ENCODE data around the gene MPRIP. TPM values are rescaled to one million over a fixed set of nuclear protein-coding genes. Genes with fewer than 3 reads are reported as not detected.

The MPRIP gene
- total RNA-seq, 2 experiments from 2014 or later, result 145 to 157 TPM

DNA sequence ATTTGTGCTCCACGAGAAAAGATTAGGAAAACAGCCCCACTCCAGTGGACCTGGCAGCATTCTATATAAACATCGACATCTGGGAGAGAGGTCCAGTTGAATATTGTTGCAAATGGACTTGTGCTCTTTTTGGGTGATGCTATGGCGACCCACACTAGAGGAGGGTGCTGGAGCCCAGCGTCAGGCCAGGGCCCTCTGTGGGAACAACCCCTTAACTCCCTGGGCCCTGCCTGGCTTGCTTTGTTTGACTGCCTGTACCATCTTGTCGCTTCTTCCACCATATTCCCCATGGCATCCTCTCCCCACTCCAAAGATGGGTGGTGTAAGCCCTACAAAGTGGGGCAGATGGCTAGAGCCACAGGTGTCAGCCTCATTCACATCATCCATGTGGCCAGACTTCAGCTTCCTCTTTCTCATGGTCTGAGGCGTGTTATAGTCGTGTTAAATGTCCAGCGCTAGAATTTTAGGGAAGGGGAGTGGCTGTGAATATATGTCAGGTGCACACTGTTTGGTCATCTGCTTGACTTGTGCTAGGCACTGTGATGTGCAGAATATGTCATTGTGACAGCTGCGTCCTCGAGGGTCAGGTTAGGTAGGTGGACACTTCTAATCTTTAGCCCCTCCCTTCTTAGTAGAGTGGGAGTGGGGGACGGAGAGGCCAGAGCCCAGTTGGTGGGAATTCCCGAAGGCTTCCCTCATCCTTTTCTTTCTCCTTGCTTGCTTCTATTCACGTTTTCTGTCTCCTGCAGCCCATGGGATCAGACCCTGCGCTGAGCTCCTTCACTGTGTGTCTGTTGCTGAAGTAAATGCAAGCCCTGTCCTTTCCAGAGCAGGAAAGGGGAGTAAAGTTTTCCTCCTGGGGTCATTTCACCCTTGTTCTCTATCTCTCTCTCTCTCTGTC, 49.8 kb downstream of the MPRIP start:
- CTCF ChIA-PET, result no interaction called here
- POLR2A ChIA-PET, result no interaction called here
- Mint-ChIP-seq H3K27ac (no peak overlapping the region), H3K9me3 (no peaks in the 10 kb centered on the region), H3K4me3 (no peak overlapping the region), H3K27me3 (no peaks in the 10 kb centered on the region), H3K4me1 (ENCODE audit: low read depth) (peaks cover 37% of the 10 kb centered on the region), H3K36me3 (peaks cover 2% of the 10 kb centered on the region)
- intact Hi-C loops (cut with micrococcal nuclease), result no loop called here
- no peak for DNase-seq

GRCh38 chr17:17093764-17094163, 51.5 kb downstream of the MPRIP start:
- intact Hi-C loops (cut with micrococcal nuclease), result no loop called here
- Mint-ChIP-seq H3K4me1 (ENCODE audit: low read depth) (peaks cover 24% of the 10 kb centered on the region), H3K27me3 (no peaks in the 10 kb centered on the region), H3K36me3 (peaks cover 2% of the 10 kb centered on the region), H3K4me3 (no peak overlapping the region), H3K9me3 (no peaks in the 10 kb centered on the region), H3K27ac (no peak overlapping the region)
- ChIA-PET POLR2A (no interaction called here), CTCF (no interaction called here)
- no peak for DNase-seq

GRCh38 chr17:17096438-17097178, 54.4 kb downstream of the MPRIP start:
- H3K9me3 Mint-ChIP-seq, result no peaks in the 10 kb centered on the region
- DNase-seq, result no peak
- peaks cover 7% of the 10 kb centered on the region for H3K4me1 Mint-ChIP-seq (ENCODE audit: low read depth)
- CTCF ChIA-PET, result no interaction called here
- no peaks in the 10 kb centered on the region for H3K27me3 Mint-ChIP-seq
- H3K27ac Mint-ChIP-seq, result no peak overlapping the region
- H3K4me3 Mint-ChIP-seq, result no peak overlapping the region
- intact Hi-C loops (cut with micrococcal nuclease), result no loop called here
- no peaks in the 10 kb centered on the region for H3K36me3 Mint-ChIP-seq
- POLR2A ChIA-PET, result interaction anchor here (0.8 kb wide), 1 partner anchor 22 kb away, joined by 3 read pairs; no protein-coding TSS in a partner anchor

- no peak for DNase-seq
- intact Hi-C loops (cut with micrococcal nuclease), result no loop called here
- Mint-ChIP-seq H3K27ac (no peak overlapping the region), H3K4me3 (no peak overlapping the region), H3K27me3 (no peaks in the 10 kb centered on the region), H3K36me3 (no peaks in the 10 kb centered on the region), H3K4me1 (ENCODE audit: low read depth) (peaks cover 7% of the 10 kb centered on the region), H3K9me3 (no peaks in the 10 kb centered on the region)
- ChIA-PET CTCF (interaction anchor here (0.7 to 1.0 kb wide), 2 partner anchors 10 to 47 kb away, joined by 3 read pairs; no protein-coding TSS in a partner anchor), POLR2A (no interaction called here)
Observed at GRCh38 chr17:17097763-17098345, 55.6 kb downstream of the MPRIP start.

GRCh38 chr17:17098551-17099179, 56.4 kb downstream of the MPRIP start:
- H3K27me3 Mint-ChIP-seq, result no peaks in the 10 kb centered on the region

GRCh38 chr17:17102176-17102575, 59.9 kb downstream of the MPRIP start:
- DNase-seq, result no peak
- no peak overlapping the region for H3K27ac Mint-ChIP-seq
- H3K36me3 Mint-ChIP-seq, result no peaks in the 10 kb centered on the region
- H3K9me3 Mint-ChIP-seq, result no peaks in the 10 kb centered on the region
- POLR2A ChIA-PET, result no interaction called here
- peaks cover 10% of the 10 kb centered on the region for H3K4me1 Mint-ChIP-seq (ENCODE audit: low read depth)
- CTCF ChIA-PET, result no interaction called here
- no peaks in the 10 kb centered on the region for H3K27me3 Mint-ChIP-seq
- intact Hi-C loops (cut with micrococcal nuclease), result no loop called here
- H3K4me3 Mint-ChIP-seq, result no peak overlapping the region

More at GRCh38 chr17:17098551-17099179, 56.4 kb downstream of the MPRIP start:
- ChIA-PET CTCF (no interaction called here), POLR2A (no interaction called here)
- Mint-ChIP-seq H3K27ac (no peak overlapping the region), H3K9me3 (no peaks in the 10 kb centered on the region), H3K4me3 (no peak overlapping the region), H3K4me1 (ENCODE audit: low read depth) (peaks cover 7% of the 10 kb centered on the region), H3K36me3 (no peaks in the 10 kb centered on the region)
- intact Hi-C loops (cut with micrococcal nuclease), result no loop called here
- no peak for DNase-seq

DNA sequence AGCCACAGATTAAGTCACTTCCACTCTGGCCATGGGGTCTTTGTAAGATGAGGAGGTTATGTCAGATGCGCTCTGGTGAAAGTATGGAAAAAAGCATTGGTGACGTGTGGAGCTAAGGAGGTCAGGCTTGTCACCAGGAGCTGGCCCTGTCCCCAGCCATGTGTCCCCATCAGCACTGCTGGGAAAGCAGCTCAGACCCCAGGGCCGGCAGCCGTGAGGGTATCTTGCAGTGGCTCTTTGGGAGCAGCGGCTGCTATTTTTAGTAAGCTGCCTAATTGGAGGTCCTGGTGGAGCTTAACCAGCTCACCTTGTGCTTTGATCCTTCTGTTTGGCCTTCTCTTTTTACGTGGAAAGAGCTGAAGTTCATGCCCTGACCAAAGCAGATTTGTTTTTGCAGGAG, 60.9 kb downstream of the MPRIP start:
- no peaks in the 10 kb centered on the region for H3K36me3 Mint-ChIP-seq
- H3K4me3 Mint-ChIP-seq, result no peak overlapping the region
- POLR2A ChIA-PET, result no interaction called here

GRCh38 chr17:17104036-17104435, 61.8 kb downstream of the MPRIP start:
- Mint-ChIP-seq H3K27ac (no peak overlapping the region), H3K4me1 (ENCODE audit: low read depth) (peaks cover 29% of the 10 kb centered on the region)
- CTCF ChIA-PET, result no interaction called here

More for the DNA sequence above, 60.9 kb downstream of the MPRIP start:
- Mint-ChIP-seq H3K27ac (no peak overlapping the region), H3K9me3 (no peaks in the 10 kb centered on the region), H3K27me3 (no peaks in the 10 kb centered on the region), H3K4me1 (ENCODE audit: low read depth) (peaks cover 20% of the 10 kb centered on the region)
- DNase-seq, result no peak
- CTCF ChIA-PET, result no interaction called here
- intact Hi-C loops (cut with micrococcal nuclease), result no loop called here

GRCh38 chr17:17104494-17104893, 62.2 kb downstream of the MPRIP start:
- ChIA-PET CTCF (no interaction called here), POLR2A (no interaction called here)
- intact Hi-C loops (cut with micrococcal nuclease), result no loop called here
- no peaks in the 10 kb centered on the region for H3K9me3 Mint-ChIP-seq
- peaks cover 34% of the 10 kb centered on the region for H3K4me1 Mint-ChIP-seq (ENCODE audit: low read depth)
- H3K27ac Mint-ChIP-seq, result no peak overlapping the region
- no peaks in the 10 kb centered on the region for H3K27me3 Mint-ChIP-seq
- H3K36me3 Mint-ChIP-seq, result no peaks in the 10 kb centered on the region
- no peak overlapping the region for H3K4me3 Mint-ChIP-seq
- no peak for DNase-seq

More at GRCh38 chr17:17104036-17104435, 61.8 kb downstream of the MPRIP start:
- H3K36me3 Mint-ChIP-seq, result no peaks in the 10 kb centered on the region
- intact Hi-C loops (cut with micrococcal nuclease), result no loop called here
- DNase-seq, result no peak
- H3K27me3 Mint-ChIP-seq, result no peaks in the 10 kb centered on the region
- POLR2A ChIA-PET, result no interaction called here
- no peaks in the 10 kb centered on the region for H3K9me3 Mint-ChIP-seq
- H3K4me3 Mint-ChIP-seq, result no peak overlapping the region

GRCh38 chr17:17105976-17106375, 63.7 kb downstream of the MPRIP start:
- no peak for DNase-seq
- ChIA-PET CTCF (no interaction called here), POLR2A (no interaction called here)
- Mint-ChIP-seq H3K4me3 (no peak overlapping the region), H3K27me3 (no peaks in the 10 kb centered on the region), H3K36me3 (no peaks in the 10 kb centered on the region), H3K4me1 (ENCODE audit: low read depth) (peaks cover 48% of the 10 kb centered on the region), H3K27ac (no peak overlapping the region), H3K9me3 (no peaks in the 10 kb centered on the region)
- intact Hi-C loops (cut with micrococcal nuclease), result no loop called here

GRCh38 chr17:17106756-17107155, 64.5 kb downstream of the MPRIP start:
- Mint-ChIP-seq H3K4me3 (no peak overlapping the region), H3K27me3 (no peaks in the 10 kb centered on the region), H3K36me3 (no peaks in the 10 kb centered on the region), H3K4me1 (ENCODE audit: low read depth) (peaks cover 48% of the 10 kb centered on the region), H3K9me3 (no peaks in the 10 kb centered on the region), H3K27ac (peak overlapping the region; percentile 13)
- intact Hi-C loops (cut with micrococcal nuclease), result no loop called here
- ChIA-PET CTCF (no interaction called here), POLR2A (interaction anchor here (1.9 kb wide), 1 partner anchor 14 kb away, joined by 5 read pairs; no protein-coding TSS in a partner anchor)
- no peak for DNase-seq

- DNase-seq, result no peak
- POLR2A ChIA-PET, result interaction anchor here (1.9 kb wide), 1 partner anchor 14 kb away, joined by 5 read pairs; no protein-coding TSS in a partner anchor
- Mint-ChIP-seq H3K27me3 (no peaks in the 10 kb centered on the region), H3K4me1 (ENCODE audit: low read depth) (peaks cover 48% of the 10 kb centered on the region), H3K4me3 (no peak overlapping the region), H3K9me3 (no peaks in the 10 kb centered on the region), H3K36me3 (no peaks in the 10 kb centered on the region), H3K27ac (peak overlapping the region; percentile 13)
- intact Hi-C loops (cut with micrococcal nuclease), result no loop called here
- CTCF ChIA-PET, result no interaction called here
Observed at GRCh38 chr17:17107281-17107680, 65.0 kb downstream of the MPRIP start.

Measured in activated CD4-positive, alpha-beta memory T cell treated with anti-CD3 and anti-CD28 coated beads for 36 hours (primary cell).